WERI-Rb-1 (cell line): ENCODE results near the gene SMIM36.

Experiments
- DNase-seq: peaks from one replicate; pipeline ENCODE4 v3.0.0-alpha.2; 2020
- H3K27ac ChIP-seq: fragments of 250-450 bp; sonication (Bioruptor Pico); 2 replicates; pipeline ENCODE4 v1.5.1; 2020; ENCODE audit warnings: mild to moderate bottlenecking, moderate library complexity
- H3K27me3 ChIP-seq: fragments of 250-450 bp; sonication (Bioruptor Pico); 2 replicates; pipeline ENCODE4 v1.5.1; 2021; ENCODE audit warnings: mild to moderate bottlenecking, low read depth, moderate library complexity; ENCODE audit not compliant: insufficient read depth, severe bottlenecking
- H3K36me3 ChIP-seq: fragments of 250-450 bp; sonication (Bioruptor Pico); 2 replicates; pipeline ENCODE4 v1.5.1; 2020; ENCODE audit warnings: mild to moderate bottlenecking, moderate library complexity
- H3K4me3 ChIP-seq: 2 replicates; pipeline ENCODE4 v1.5.1; 2011; ENCODE audit warnings: low read depth, mild to moderate bottlenecking, control low read depth, low read length
- H3K9me3 ChIP-seq: fragments of 250-450 bp; sonication (Bioruptor Pico); 2 replicates; pipeline ENCODE4 v1.5.1; 2021; ENCODE audit warnings: mild to moderate bottlenecking, moderate library complexity; ENCODE audit not compliant: severe bottlenecking
- CTCF ChIP-seq: IDR thresholded peaks from 2 replicates; pipeline ENCODE4 v1.5.1; 2011; ENCODE audit warnings: low read depth, mild to moderate bottlenecking, control low read depth, inconsistent platforms, low read length

SMIM36 gene

GRCh38 chr17:55420067-55420775 is 91.0 kb downstream of the SMIM36 start:
- H3K27ac ChIP-seq: no peak overlapping the region
- no peak for TF ChIP-seq CTCF

GRCh38 chr17:55418369-55419268 is 92.6 kb downstream of the SMIM36 start:
- Histone ChIP-seq H3K4me3 (no peak overlapping the region), H3K27me3 (no peaks in the 10 kb centered on the region), H3K27ac (no peak overlapping the region), H3K9me3 (no peaks in the 10 kb centered on the region), H3K36me3 (peaks cover 9% of the 10 kb centered on the region)
- no peak for DNase-seq
- no peak for TF ChIP-seq CTCF

More at GRCh38 chr17:55420067-55420775, 91.0 kb downstream of the SMIM36 start:
- no peaks in the 10 kb centered on the region for H3K27me3 ChIP-seq
- H3K4me3 ChIP-seq: peak overlapping the region; percentile 95
- no peaks in the 10 kb centered on the region for H3K9me3 ChIP-seq
- no peak for DNase-seq
- peaks cover 4% of the 10 kb centered on the region; the same call in 1 of the 2 replicates for H3K36me3 ChIP-seq

- no peak for TF ChIP-seq CTCF
- Histone ChIP-seq H3K27me3 (no peaks in the 10 kb centered on the region), H3K27ac (no peak overlapping the region), H3K4me3 (no peak overlapping the region), H3K36me3 (peaks cover 16% of the 10 kb centered on the region), H3K9me3 (no peaks in the 10 kb centered on the region)
- no peak for DNase-seq
These were observed 93.6 kb downstream of the SMIM36 start for GRCh38 chr17:55417411-55418268.

GRCh38 chr17:55416470-55417052 is 94.7 kb downstream of the SMIM36 start:
- no peak overlapping the region for H3K4me3 ChIP-seq
- TF ChIP-seq CTCF: no peak

GRCh38 chr17:55416000-55416399 is 95.3 kb downstream of the SMIM36 start:
- DNase-seq: no peak
- TF ChIP-seq CTCF: no peak
- no peaks in the 10 kb centered on the region for H3K27me3 ChIP-seq
- no peaks in the 10 kb centered on the region for H3K9me3 ChIP-seq
- H3K27ac ChIP-seq: no peak overlapping the region
- H3K36me3 ChIP-seq: peaks cover 28% of the 10 kb centered on the region
- H3K4me3 ChIP-seq: no peak overlapping the region

More at GRCh38 chr17:55416470-55417052, 94.7 kb downstream of the SMIM36 start:
- H3K9me3 ChIP-seq: no peaks in the 10 kb centered on the region
- no peaks in the 10 kb centered on the region for H3K27me3 ChIP-seq
- no peak for DNase-seq
- no peak overlapping the region for H3K27ac ChIP-seq
- H3K36me3 ChIP-seq: peaks cover 22% of the 10 kb centered on the region
